ENCODE data around the gene ZNF263.

- TF ChIP-seq REST (IDR thresholded peaks at IDR 0.05; ENCODE audit: insufficient read depth in 1 of 2, low read depth in 2 of 2, low read length in 1 of 2) (no peak), CTCF (IDR thresholded peaks at IDR 0.05) (no peak), SIN3A (IDR thresholded peaks at IDR 0.05; ENCODE audit: borderline replicate concordance, insufficient read depth, low read depth, low read length) (no peak), POLR2AphosphoS5 (IDR thresholded peaks at IDR 0.05; ENCODE audit: low read depth, low read length) (no peak), TCF7L2 (IDR thresholded peaks at IDR 0.05; ENCODE audit: low read depth, low read length) (no peak)
Observed at GRCh38 chr16:3234543-3234856, 48.8 kb upstream of the ZNF263 start.
